Stomach (tissue), 4 donors: ENCODE data around the gene CMIP.

Experiments
- CTCF ChIP-seq, 7 experiments: fragments of 450-650 bp in 4 of 7; fragments of 200-600 bp in 3 of 7; sonication (generic) in 3 of 7; IDR thresholded peaks; one replicate each; pipeline ENCODE4 v1.5.1; 2016 to 2019; ENCODE audit warnings: antibody characterized with exemption in 7 of 7, control low read depth in 2 of 7, mild to moderate bottlenecking in 1 of 7
- POLR2AphosphoS5 ChIP-seq, 3 donors: sonication (generic); formaldehyde crosslinking; IDR thresholded peaks; one replicate each; pipeline ENCODE4 v1.6.1; 2016; ENCODE audit warnings: antibody characterized with exemption in 3 of 3

DNA sequence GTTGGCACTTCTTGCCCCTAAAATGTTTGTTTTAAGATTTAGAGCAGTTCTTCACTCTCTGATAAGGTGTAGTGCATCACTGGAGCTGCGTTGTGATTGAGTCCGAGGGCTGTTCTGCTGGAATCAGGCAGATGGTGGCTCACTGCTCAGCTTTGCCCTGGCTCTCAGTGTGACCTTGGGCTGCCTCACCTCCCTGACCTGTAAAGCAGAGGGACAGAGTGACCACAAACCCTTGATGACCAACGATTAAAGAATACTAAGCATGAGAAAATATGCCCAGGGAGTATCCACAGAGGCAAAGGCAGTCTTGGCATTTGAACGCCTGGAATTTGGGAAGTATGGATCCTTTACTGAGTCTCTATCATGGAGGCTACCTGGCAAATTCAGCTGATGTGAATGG is 18.1 kb downstream of the CMIP start:
- TF ChIP-seq POLR2AphosphoS5 (IDR thresholded peaks at IDR 0.05), result no peak
- no peak for TF ChIP-seq CTCF (IDR thresholded peaks at IDR 0.05)
